HEK293 (cell line): ENCODE results near the gene DDX47.
A peak's percentile ranks its signal among the peaks of the same experiment; 100 is the strongest.

ENCODE experiments used
- CTCF ChIA-PET: fragments of 350-600 bp; formaldehyde crosslinking; extraction: SDS; loops from one replicate; lab custom pipeline; 2021; ENCODE audit warnings: antibody characterized with exemption; lab: Yijun Ruan, JAX
- POLR2A ChIA-PET: fragments of 300-600 bp; formaldehyde crosslinking; extraction: SDS; loops from one replicate; lab custom pipeline; 2020; ENCODE audit warnings: antibody characterized with exemption, inconsistent platforms; lab: Yijun Ruan, JAX
- H3K27ac ChIP-seq: fragments of 200-500 bp; sonication (Bioruptor generic); 2 replicates; pipeline ENCODE4 v1.5.1; 2014; ENCODE audit warnings: low read depth, low read length, control low read depth, inconsistent platforms; ENCODE audit errors: extremely low read depth
- H3K36me3 ChIP-seq, 2 experiments: fragments of 200-500 bp in 1 of 2; sonication (Bioruptor generic) in 1 of 2; 1 replicate in 1 of 2; 2 replicates in 1 of 2; pipeline ENCODE4 v1.5.1; 2014 to 2017; ENCODE audit warnings: inconsistent platforms in 2 of 2, low read length in 2 of 2; ENCODE audit not compliant: control insufficient read depth in 2 of 2, insufficient read depth in 1 of 2
- H3K4me1 ChIP-seq: fragments of 200-500 bp; sonication (Bioruptor generic); 2 replicates; pipeline ENCODE4 v1.5.1; 2014; ENCODE audit warnings: mild to moderate bottlenecking, low read length, inconsistent platforms; ENCODE audit not compliant: control insufficient read depth, insufficient read depth
- H3K4me3 ChIP-seq: 2 replicates; pipeline ENCODE4 v1.5.1; 2011; ENCODE audit warnings: low read depth, mild to moderate bottlenecking, control low read depth, low read length, moderate library complexity
- H3K9me3 ChIP-seq: fragments of 200-500 bp; sonication (Bioruptor generic); 2 replicates; pipeline ENCODE4 v1.5.1; 2014; ENCODE audit warnings: low read depth, low read length, inconsistent platforms; ENCODE audit not compliant: control insufficient read depth, insufficient read depth
- AEBP2 ChIP-seq: fragments of 450-650 bp; formaldehyde crosslinking; IDR thresholded peaks from 2 replicates; pipeline ENCODE4 v1.5.1; 2016; ENCODE audit warnings: missing biosample characterization, missing genetic modification characterization, borderline replicate concordance
- FEZF1 ChIP-seq: fragments of 450-650 bp; formaldehyde crosslinking; IDR thresholded peaks from 2 replicates; pipeline ENCODE4 v1.5.1; 2016; ENCODE audit warnings: missing biosample characterization, missing genetic modification characterization
- MZF1 ChIP-seq: fragments of 450-650 bp; formaldehyde crosslinking; IDR thresholded peaks from 2 replicates; pipeline ENCODE4 v1.5.1; 2017; ENCODE audit warnings: missing biosample characterization, missing genetic modification characterization, borderline replicate concordance
- SCRT2 ChIP-seq: fragments of 450-650 bp; formaldehyde crosslinking; IDR thresholded peaks from 2 replicates; pipeline ENCODE4 v1.5.1; 2016; ENCODE audit warnings: missing biosample characterization, missing genetic modification characterization
- YY2 ChIP-seq: fragments of 450-650 bp; formaldehyde crosslinking; IDR thresholded peaks from 2 replicates; pipeline ENCODE4 v1.5.1; 2016; ENCODE audit warnings: missing biosample characterization, missing genetic modification characterization
- ZBTB1 ChIP-seq: fragments of 450-650 bp; formaldehyde crosslinking; IDR thresholded peaks from 2 replicates; pipeline ENCODE4 v1.5.1; 2016; ENCODE audit warnings: missing biosample characterization, missing genetic modification characterization
- ZBTB17 ChIP-seq: fragments of 450-650 bp; formaldehyde crosslinking; IDR thresholded peaks from 2 replicates; pipeline ENCODE4 v1.5.1; 2016; ENCODE audit warnings: missing biosample characterization, missing genetic modification characterization
- ZBTB20 ChIP-seq: fragments of 450-650 bp; formaldehyde crosslinking; IDR thresholded peaks from 2 replicates; pipeline ENCODE4 v1.5.1; 2016; ENCODE audit warnings: missing biosample characterization, missing genetic modification characterization
- ZBTB6 ChIP-seq: fragments of 450-650 bp; formaldehyde crosslinking; IDR thresholded peaks from 2 replicates; pipeline ENCODE4 v1.5.1; 2017; ENCODE audit warnings: missing biosample characterization, missing genetic modification characterization
- ZEB2 ChIP-seq: fragments of 450-650 bp; formaldehyde crosslinking; IDR thresholded peaks from 2 replicates; pipeline ENCODE4 v1.5.1; 2016; ENCODE audit warnings: missing biosample characterization, missing genetic modification characterization
- ZNF10 ChIP-seq: fragments of 450-650 bp; formaldehyde crosslinking; IDR thresholded peaks from 2 replicates; pipeline ENCODE4 v1.5.1; 2017; ENCODE audit warnings: missing biosample characterization, missing genetic modification characterization
- ZNF132 ChIP-seq: fragments of 450-650 bp; formaldehyde crosslinking; IDR thresholded peaks from 2 replicates; pipeline ENCODE4 v1.5.1; 2017; ENCODE audit warnings: missing biosample characterization, missing genetic modification characterization, borderline replicate concordance
- ZNF140 ChIP-seq: fragments of 450-650 bp; formaldehyde crosslinking; IDR thresholded peaks from 2 replicates; pipeline ENCODE4 v1.5.1; 2016; ENCODE audit warnings: missing biosample characterization, missing genetic modification characterization
- ZNF16 ChIP-seq: fragments of 450-650 bp; formaldehyde crosslinking; IDR thresholded peaks from 2 replicates; pipeline ENCODE4 v1.5.1; 2016; ENCODE audit warnings: low read depth, missing biosample characterization, missing genetic modification characterization
- ZNF169 ChIP-seq: fragments of 450-650 bp; formaldehyde crosslinking; IDR thresholded peaks from 2 replicates; pipeline ENCODE4 v1.5.1; 2016; ENCODE audit warnings: missing biosample characterization, missing genetic modification characterization
- ZNF19 ChIP-seq: fragments of 450-650 bp; formaldehyde crosslinking; IDR thresholded peaks from 2 replicates; pipeline ENCODE4; 2016; ENCODE audit warnings: missing biosample characterization, missing genetic modification characterization, low read depth
- ZNF202 ChIP-seq: fragments of 450-650 bp; formaldehyde crosslinking; IDR thresholded peaks from 2 replicates; pipeline ENCODE4 v1.5.1; 2016; ENCODE audit warnings: missing biosample characterization, missing genetic modification characterization, borderline replicate concordance
- ZNF248 ChIP-seq: fragments of 450-650 bp; formaldehyde crosslinking; IDR thresholded peaks from 2 replicates; pipeline ENCODE4 v1.5.1; 2017; ENCODE audit warnings: missing biosample characterization, missing genetic modification characterization
- ZNF266 ChIP-seq: fragments of 450-650 bp; formaldehyde crosslinking; IDR thresholded peaks from 2 replicates; pipeline ENCODE4 v1.5.1; 2016; ENCODE audit warnings: missing biosample characterization, missing genetic modification characterization, low read depth
- ZNF280C ChIP-seq: fragments of 450-650 bp; formaldehyde crosslinking; IDR thresholded peaks from 2 replicates; pipeline ENCODE4 v1.5.1; 2016; ENCODE audit warnings: missing biosample characterization, missing genetic modification characterization
- ZNF335 ChIP-seq: fragments of 450-650 bp; formaldehyde crosslinking; conservative IDR thresholded peaks from 2 replicates; pipeline ENCODE4 v1.5.1; 2016; ENCODE audit warnings: missing biosample characterization, missing genetic modification characterization
- ZNF366 ChIP-seq: fragments of 450-650 bp; formaldehyde crosslinking; conservative IDR thresholded peaks from 2 replicates; pipeline ENCODE4 v1.5.1; 2016; ENCODE audit warnings: missing biosample characterization, missing genetic modification characterization
- ZNF394 ChIP-seq: fragments of 450-650 bp; formaldehyde crosslinking; IDR thresholded peaks from 2 replicates; pipeline ENCODE4 v1.5.1; 2016; ENCODE audit warnings: missing biosample characterization, missing genetic modification characterization, mild to moderate bottlenecking, moderate library complexity, borderline replicate concordance
- ZNF514 ChIP-seq: fragments of 450-650 bp; formaldehyde crosslinking; IDR thresholded peaks from 2 replicates; pipeline ENCODE4 v1.5.1; 2016; ENCODE audit warnings: missing biosample characterization, missing genetic modification characterization
- ZNF549 ChIP-seq: fragments of 450-650 bp; IDR thresholded peaks from 2 replicates; pipeline ENCODE4 v1.5.1; 2018; ENCODE audit warnings: missing biosample characterization, missing genetic modification characterization, mild to moderate bottlenecking, inconsistent platforms, moderate library complexity
- ZNF596 ChIP-seq: fragments of 450-650 bp; IDR thresholded peaks from 2 replicates; pipeline ENCODE4 v1.5.0; 2018; ENCODE audit warnings: missing biosample characterization, mild to moderate bottlenecking, missing genetic modification characterization, moderate library complexity
- ZNF639 ChIP-seq: fragments of 450-650 bp; formaldehyde crosslinking; IDR thresholded peaks from 2 replicates; pipeline ENCODE4 v1.5.1; 2016; ENCODE audit warnings: missing biosample characterization, missing genetic modification characterization
- ZNF664 ChIP-seq: fragments of 450-650 bp; formaldehyde crosslinking; IDR thresholded peaks from 2 replicates; pipeline ENCODE4 v1.5.1; 2016; ENCODE audit warnings: missing biosample characterization, missing genetic modification characterization
- ZNF76 ChIP-seq: fragments of 450-650 bp; formaldehyde crosslinking; IDR thresholded peaks from 2 replicates; pipeline ENCODE4; 2016; ENCODE audit warnings: low read depth, missing biosample characterization, missing genetic modification characterization, borderline replicate concordance
- ZNF777 ChIP-seq: fragments of 450-650 bp; formaldehyde crosslinking; IDR thresholded peaks from 2 replicates; pipeline ENCODE4 v1.5.1; 2017; ENCODE audit warnings: missing biosample characterization, missing genetic modification characterization, borderline replicate concordance
- ZNF792 ChIP-seq: fragments of 450-650 bp; formaldehyde crosslinking; IDR thresholded peaks from 2 replicates; pipeline ENCODE4 v1.5.1; 2016; ENCODE audit warnings: missing biosample characterization, missing genetic modification characterization
- ZNF837 ChIP-seq: fragments of 450-650 bp; formaldehyde crosslinking; IDR thresholded peaks from 2 replicates; pipeline ENCODE4 v1.5.1; 2016; ENCODE audit warnings: missing biosample characterization, missing genetic modification characterization
- ZSCAN16 ChIP-seq: fragments of 450-650 bp; formaldehyde crosslinking; IDR thresholded peaks from 2 replicates; pipeline ENCODE4 v1.5.1; 2016; ENCODE audit warnings: missing biosample characterization, missing genetic modification characterization
- ZSCAN30 ChIP-seq: fragments of 450-650 bp; IDR thresholded peaks from 2 replicates; pipeline ENCODE4 v1.5.1; 2018; ENCODE audit warnings: missing biosample characterization, mild to moderate bottlenecking, missing genetic modification characterization, moderate library complexity

Gene DDX47

GRCh38 chr12:12791756-12792369 lies 21.3 kb upstream of the DDX47 start:
- Histone ChIP-seq H3K9me3 (no peaks in the 10 kb centered on the region), H3K27ac (peak overlapping the region; percentile 51), H3K4me1 (peaks cover 23% of the 10 kb centered on the region), H3K4me3 (no peak overlapping the region), H3K36me3 (no peaks in the 10 kb centered on the region)
- CTCF ChIA-PET = interaction anchor here (0.7 to 1.3 kb wide), 7 partner anchors 17 to 420 kb away, joined by 3 to 7 read pairs (median 3); no protein-coding TSS in a partner anchor
- POLR2A ChIA-PET = interaction anchor here (0.6 to 1.8 kb wide), 6 partner anchors 11 to 105 kb away, joined by 3 to 5 read pairs (median 4); partner anchors contain the start of gene GPRC5A
- TF ChIP-seq ZNF132 (tag by site-specific recombination) (no peak), SCRT2 (peak; percentile 91), ZNF169 (tag by site-specific recombination) (no peak), ZNF639 (tag by site-specific recombination) (no peak), ZNF366 (tag by site-specific recombination) (no peak), ZNF248 (no peak), ZNF19 (tag by site-specific recombination) (no peak), ZBTB1 (tag by site-specific recombination) (no peak), ZNF792 (tag by site-specific recombination) (no peak), ZNF76 (tag by site-specific recombination) (no peak), ZBTB17 (tag by site-specific recombination) (peak; percentile 82), AEBP2 (tag by site-specific recombination) (no peak), ZNF394 (tag by site-specific recombination) (no peak), ZNF202 (tag by site-specific recombination) (no peak), ZNF335 (tag by site-specific recombination) (peak; percentile 88), ZNF16 (no peak), ZBTB6 (tag by site-specific recombination) (no peak), FEZF1 (tag by site-specific recombination) (peak; percentile 98), ZEB2 (0 out of 2 replicates have a peak, but pooled peaks have one; percentile 15), MZF1 (tag by site-specific recombination) (no peak), ZNF837 (no peak), ZNF266 (no peak), ZNF280C (tag by site-specific recombination) (no peak), ZNF140 (tag by site-specific recombination) (no peak), ZNF549 (no peak), ZBTB20 (tag by site-specific recombination) (peak; percentile 56; the same call in 1 of the 2 replicates), ZNF596 (tag by site-specific recombination) (no peak), YY2 (no peak), ZNF777 (tag by site-specific recombination) (no peak), ZNF10 (0 out of 2 replicates have a peak, but pooled peaks have one; percentile 27), ZNF514 (tag by site-specific recombination) (no peak), ZNF664 (no peak), ZSCAN16 (tag by site-specific recombination) (no peak), ZSCAN30 (tag by site-specific recombination) (peak; percentile 31; the same call in 1 of the 2 replicates)
